HTERT RPE-1 (cell line): ENCODE measurements around the gene MICALL2.

ENCODE experiments used
- in situ Hi-C: fragments of 300-500 bp; cut with MboI; formaldehyde crosslinking; loops from 4 replicates; pipeline ENCODE4 v1.14.3; 2020; ENCODE audit warnings: low sequenced_read_pairs

MICALL2 gene

DNA sequence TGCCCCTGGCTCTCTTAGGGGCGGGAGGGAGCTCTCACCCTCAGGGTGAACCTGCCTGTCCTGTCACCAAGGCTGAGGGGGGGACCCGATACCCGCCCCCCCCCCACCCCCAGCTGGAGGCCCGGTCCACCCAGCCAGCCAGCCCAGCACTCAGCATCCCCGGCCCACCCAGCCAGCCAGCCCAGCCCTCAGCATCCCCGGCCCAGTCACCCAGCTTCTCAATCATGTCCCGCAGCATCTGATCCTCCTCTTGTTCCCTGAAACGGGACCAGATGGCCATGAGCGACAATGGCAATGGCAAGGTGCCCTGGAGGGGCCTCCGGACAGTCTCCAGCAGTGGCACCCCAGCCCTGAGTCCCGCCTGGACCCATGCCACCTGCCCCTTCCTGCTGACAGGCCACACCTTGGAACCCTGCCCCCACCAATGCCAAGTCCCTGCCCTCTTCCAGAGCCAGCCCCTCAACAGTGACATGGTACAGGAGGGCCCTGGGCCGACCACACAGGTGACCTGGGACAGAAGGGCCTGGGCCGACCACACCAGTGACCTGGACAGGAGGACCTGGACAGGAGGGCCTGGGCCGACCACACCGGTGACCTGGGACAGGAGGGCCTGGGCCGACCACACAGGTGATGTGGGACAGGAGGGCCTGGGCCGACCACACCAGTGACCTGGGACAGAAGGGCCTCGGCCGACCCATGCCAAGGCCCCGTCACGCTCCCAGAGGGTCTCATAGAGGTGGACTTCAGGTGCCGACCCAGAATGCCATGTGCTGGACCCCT is 24.2 kb downstream of the MICALL2 start:
- in situ Hi-C loops, result no loop called here

DNA sequence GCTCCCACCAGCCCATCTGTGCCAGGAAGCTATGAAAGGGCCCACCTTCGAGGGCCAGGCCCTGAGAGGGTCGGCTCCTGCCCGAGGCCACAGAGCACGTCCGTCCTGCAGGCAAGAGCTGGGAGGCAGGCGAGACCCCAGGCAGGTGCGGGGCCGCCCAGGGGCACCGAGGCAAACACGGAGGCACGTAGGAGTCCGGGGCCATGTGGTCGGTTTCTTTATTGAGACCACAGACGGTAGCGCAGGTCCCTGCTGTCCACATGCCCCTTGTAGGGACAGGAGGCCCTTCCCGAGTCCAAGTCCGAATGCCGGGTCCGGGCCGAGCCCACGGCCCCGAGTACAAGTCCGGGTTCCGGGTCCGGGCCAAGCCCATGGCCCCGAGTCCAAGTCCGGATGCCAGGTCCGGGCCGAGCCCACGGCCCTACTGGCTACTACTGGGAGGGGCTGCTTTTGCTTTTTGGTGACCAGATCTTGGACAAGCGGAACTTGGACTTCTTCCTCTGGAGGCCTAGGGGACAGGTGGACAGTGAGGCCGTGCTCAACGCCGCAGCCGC is 25.0 kb downstream of the MICALL2 start:
- in situ Hi-C loops, result no loop called here

- in situ Hi-C loops, result no loop called here
Measured at GRCh38 chr7:1433128-1433920, 25.9 kb downstream of the MICALL2 start.

GRCh38 chr7:1432411-1433082 is 26.7 kb downstream of the MICALL2 start:
- in situ Hi-C loops, result no loop called here

DNA sequence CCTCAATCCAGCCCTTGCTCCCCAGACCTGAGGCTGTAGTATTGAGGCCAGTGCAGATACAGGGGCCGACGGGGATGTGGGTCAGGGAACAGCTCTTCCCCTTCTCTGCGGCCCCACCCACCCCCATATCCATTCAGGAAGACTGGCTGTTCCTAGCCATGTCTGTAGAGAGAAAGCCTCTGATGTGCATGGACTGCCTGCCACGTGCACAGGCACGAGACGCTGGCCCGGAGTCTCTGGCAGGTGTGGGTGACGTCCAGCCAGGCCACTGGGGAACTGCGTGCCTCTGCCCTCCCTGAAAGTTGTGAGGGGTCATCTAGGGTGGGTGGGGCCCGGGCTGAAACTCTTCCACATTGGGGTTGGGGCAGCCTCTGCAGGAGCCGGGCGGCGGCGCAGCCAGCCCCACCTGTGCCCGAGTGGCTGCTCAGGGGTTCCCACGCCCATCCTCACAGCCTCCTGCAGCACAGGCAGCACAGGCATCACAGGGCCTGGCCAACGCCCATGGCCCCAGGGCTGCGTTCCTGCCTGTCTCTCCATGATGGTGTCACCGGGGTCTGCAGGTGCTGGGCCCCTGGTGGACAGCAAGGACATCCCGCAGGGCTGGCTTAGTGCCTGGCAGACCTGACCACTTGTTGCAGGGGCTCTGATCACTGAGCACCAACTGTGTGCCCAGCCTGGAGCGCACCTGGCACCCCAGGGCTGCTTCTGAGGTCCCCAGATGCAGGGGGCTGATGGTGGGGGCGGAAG is 27.5 kb downstream of the MICALL2 start:
- in situ Hi-C loops, result no loop called here

- in situ Hi-C loops, result no loop called here
Measured at GRCh38 chr7:1431226-1431625, 28.0 kb downstream of the MICALL2 start.

- in situ Hi-C loops, result no loop called here
Measured at GRCh38 chr7:1430056-1430845, 29.0 kb downstream of the MICALL2 start.

- in situ Hi-C loops, result no loop called here
Measured at GRCh38 chr7:1428941-1429501, 30.2 kb downstream of the MICALL2 start.

DNA sequence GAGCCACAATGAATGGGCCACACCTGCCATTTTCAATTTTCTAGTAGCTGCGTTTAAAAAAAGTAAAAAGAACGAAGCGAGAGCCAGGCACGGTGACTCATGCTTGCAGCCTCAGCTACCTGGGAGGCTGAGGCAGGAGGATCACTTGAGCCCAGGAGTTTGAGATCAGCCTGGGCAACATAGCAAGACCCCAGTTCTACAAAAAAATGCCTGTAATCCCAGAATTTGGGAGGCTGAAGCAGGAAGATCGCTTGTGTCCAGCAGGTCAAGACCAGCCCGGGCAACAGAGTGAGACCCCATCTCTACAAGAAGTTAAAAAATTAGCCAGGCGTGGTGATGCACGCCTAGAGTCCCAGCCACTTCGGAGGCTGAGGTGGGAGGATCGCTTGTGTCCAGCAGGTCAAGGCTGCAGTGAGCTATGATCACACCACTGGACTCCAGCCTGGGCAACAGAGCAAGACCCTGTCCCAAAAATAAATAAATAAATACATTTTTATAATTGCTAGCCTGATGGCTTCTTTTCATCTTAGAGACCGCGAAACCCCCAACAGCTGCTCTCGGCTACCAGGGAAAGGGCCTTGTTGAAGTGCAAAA is 32.1 kb downstream of the MICALL2 start:
- in situ Hi-C loops, result no loop called here

DNA sequence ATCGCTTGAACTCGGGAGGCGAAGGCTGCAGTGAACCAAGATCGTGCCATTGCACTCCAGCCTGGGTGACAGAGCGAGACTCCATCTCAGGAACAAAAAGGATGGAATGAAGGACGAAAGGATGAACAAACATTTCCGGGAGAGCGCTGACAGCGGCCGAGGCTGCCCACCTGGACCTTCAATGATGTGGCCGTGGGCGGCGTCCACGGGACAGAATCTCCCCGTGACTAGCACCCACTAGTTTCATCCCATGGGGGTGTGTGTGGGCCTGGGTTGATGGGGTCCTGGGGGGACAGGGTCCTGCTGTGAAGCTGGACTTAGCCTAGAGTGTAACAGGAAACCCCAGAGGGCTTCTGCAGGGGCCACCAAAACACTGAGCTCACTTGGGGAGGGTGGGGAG is 32.8 kb downstream of the MICALL2 start:
- in situ Hi-C loops, result no loop called here

DNA sequence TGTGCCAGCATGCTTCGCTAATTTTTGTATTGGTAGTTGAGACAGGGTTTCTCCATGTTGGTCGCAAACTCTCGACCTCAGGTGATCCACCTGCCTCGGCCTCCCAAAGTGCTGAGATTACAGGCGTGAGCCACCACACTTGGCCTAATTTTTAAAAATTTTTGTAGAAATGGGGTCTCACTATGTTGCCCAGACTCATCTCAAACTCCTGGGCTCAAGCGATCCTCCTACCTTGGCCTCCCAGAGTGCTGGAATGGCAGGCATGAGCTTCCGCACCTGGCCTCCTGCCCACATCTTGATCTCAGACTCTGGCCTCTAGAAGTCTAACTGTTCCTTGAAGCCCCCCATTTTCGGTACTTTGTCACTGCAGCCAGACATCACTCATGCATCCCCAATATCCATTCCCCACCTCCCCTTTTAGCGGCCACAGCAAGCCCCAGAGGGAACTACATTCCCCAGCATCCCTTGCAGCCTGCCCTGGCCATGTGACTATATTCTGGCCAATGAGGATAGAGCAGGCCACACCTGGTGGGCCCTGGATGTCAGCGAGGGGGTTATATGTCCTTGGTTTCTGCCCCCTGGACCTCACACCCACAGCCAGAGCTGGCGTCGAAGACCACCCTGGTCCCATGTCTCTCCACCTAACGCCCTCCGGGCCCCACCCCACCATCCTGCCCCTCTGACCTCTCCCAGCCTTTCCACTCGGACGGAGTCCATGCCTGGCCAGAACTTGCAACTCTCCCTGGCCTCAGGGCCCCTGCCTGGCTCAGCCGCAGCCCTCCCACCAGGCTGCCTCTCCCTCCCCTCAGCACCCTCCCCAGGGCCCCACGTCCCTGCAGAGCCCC is 33.8 kb downstream of the MICALL2 start:
- in situ Hi-C loops, result no loop called here

DNA sequence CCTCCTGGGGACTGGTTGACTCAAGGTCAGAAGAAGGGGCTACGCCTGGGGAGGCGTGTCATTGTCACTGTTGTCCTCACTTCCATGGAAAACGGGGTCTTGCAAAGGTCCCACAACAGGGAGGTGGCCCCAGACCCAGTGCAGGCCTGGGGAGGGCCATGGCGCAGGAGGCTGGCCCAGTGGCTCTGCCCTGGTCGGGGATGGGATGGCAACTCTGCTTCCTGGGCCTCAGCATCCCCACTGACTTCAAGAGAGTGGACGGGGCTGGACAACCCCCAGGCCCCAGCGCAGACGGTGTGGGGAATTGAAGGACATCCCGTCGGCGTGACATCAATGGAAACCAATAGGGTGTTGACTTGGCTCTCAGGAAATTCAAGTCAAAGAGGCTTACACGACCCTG is 35.2 kb downstream of the MICALL2 start:
- in situ Hi-C loops, result no loop called here

DNA sequence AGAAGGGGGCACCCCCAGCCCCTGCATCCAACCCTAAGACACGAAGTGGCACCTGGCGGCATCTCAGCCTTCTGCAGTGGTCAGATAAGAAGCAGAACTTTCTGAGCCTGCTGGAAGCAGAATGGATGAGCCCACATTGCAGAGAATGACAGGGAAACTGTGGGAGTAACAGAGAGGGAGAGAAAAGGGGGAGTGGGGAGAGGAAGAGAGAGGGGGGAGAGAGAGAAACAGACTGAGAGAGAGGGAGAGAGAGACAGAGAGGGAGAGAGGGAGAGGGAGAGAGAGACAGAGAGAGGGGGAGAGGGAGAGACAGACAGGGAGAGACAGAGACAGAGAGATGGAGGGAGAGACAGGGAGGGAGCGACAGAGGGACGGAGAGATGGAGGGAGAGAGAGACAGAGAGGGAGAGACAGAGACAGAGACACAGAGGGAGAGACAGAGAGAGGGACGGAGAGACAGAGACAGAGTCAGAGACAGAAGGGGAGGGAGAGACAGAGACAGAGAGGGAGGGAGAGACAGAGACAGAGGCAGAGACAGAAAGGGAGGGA is 35.9 kb downstream of the MICALL2 start:
- in situ Hi-C loops, result no loop called here

DNA sequence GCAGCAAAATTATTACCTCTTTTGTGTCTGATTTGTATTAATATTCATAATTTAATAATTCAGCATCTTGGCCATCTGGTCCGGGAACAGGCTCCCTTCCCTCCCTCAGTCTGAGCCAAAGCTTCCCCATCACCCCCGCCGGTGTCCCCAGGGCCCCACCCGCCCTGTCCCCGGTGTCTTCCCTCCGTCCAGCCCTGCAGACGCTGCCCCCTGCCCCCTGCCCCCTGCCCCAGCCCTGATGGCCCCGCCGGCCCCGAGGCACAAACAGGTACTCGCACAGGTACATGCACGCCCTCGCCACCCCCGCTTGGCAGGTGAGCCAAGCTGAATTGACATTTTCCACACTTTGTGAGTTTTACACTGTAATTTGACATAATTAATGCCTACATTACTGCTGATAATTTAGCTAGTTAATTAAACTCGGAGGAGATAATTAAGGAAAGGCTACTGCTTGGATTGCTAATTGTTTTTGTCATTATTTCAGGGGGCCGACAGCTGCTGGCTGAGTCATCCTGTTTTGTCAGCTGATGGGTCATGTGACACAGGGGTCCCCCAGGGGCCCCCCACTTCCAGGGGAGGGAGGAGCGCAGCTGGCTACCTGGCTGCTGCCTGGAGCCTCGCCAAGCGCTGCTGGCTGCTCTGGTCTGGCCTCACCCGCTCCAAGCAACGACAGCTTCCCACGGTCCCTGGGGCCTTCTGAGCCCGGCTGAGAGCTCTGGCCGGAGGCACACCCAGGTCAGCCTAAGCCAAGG is 36.6 kb downstream of the MICALL2 start:
- in situ Hi-C loops, result no loop called here

DNA sequence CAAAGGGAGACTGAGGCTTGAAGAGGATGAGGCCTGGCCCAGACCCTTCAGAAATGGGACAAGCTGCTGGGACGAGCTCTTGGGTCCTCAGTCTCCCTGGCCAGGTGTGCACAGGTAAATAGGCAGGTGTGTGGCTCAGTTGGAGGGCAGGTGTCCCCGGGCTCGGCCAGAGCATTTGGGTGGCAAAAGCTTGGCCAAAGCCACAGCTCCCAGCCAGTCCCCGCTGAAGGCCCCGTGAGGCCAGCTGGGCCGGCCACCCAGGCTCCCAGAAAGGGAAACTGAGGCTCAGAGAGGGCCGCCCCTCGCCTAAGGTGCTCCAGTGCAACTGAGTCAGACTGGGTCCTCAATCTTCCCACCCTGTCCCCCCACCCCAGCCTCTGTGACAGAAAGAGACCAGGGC is 37.3 kb downstream of the MICALL2 start:
- in situ Hi-C loops, result no loop called here

- in situ Hi-C loops, result no loop called here
Measured at GRCh38 chr7:1421020-1421790, 38.1 kb downstream of the MICALL2 start.

DNA sequence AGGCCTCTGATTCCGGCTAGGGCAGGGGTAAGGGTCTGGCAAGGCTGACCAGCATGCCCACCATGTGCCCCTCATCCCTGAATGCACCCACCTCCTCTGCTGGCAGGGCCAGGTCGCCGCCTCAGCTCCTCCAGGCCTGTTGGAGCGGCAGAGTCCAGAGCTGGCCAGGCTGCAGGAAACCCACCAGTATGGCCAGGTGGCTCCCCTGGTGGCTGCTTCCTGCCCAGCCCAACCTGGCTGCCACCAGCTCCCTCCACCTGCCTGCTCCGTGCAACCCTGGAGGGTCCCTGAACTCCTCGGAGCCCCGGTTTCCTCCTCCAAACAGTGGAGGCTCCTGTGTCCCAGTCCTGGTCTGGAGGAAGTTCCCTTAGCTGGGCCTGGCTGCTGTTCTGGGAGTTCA is 39.6 kb downstream of the MICALL2 start:
- in situ Hi-C loops, result no loop called here
